HG03025 (cell line): Measurements from ENCODE around the gene THAP9.
"Not testable (repeated sequence)": the region's sequence is repeated elsewhere in the genome, so short reads cannot be mapped to it uniquely, and the experiment has no call there.

Source experiments
- ATAC-seq: cut with Tn5 transposase; IDR thresholded peaks from one replicate; pipeline ENCODE4 v1.9.1; 2021; ENCODE audit warnings: mild to moderate bottlenecking, moderate library complexity; ENCODE audit not compliant: unreplicated experiment, low FRiP score

Gene THAP9, protein sequence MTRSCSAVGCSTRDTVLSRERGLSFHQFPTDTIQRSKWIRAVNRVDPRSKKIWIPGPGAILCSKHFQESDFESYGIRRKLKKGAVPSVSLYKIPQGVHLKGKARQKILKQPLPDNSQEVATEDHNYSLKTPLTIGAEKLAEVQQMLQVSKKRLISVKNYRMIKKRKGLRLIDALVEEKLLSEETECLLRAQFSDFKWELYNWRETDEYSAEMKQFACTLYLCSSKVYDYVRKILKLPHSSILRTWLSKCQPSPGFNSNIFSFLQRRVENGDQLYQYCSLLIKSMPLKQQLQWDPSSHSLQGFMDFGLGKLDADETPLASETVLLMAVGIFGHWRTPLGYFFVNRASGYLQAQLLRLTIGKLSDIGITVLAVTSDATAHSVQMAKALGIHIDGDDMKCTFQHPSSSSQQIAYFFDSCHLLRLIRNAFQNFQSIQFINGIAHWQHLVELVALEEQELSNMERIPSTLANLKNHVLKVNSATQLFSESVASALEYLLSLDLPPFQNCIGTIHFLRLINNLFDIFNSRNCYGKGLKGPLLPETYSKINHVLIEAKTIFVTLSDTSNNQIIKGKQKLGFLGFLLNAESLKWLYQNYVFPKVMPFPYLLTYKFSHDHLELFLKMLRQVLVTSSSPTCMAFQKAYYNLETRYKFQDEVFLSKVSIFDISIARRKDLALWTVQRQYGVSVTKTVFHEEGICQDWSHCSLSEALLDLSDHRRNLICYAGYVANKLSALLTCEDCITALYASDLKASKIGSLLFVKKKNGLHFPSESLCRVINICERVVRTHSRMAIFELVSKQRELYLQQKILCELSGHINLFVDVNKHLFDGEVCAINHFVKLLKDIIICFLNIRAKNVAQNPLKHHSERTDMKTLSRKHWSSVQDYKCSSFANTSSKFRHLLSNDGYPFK

DNA sequence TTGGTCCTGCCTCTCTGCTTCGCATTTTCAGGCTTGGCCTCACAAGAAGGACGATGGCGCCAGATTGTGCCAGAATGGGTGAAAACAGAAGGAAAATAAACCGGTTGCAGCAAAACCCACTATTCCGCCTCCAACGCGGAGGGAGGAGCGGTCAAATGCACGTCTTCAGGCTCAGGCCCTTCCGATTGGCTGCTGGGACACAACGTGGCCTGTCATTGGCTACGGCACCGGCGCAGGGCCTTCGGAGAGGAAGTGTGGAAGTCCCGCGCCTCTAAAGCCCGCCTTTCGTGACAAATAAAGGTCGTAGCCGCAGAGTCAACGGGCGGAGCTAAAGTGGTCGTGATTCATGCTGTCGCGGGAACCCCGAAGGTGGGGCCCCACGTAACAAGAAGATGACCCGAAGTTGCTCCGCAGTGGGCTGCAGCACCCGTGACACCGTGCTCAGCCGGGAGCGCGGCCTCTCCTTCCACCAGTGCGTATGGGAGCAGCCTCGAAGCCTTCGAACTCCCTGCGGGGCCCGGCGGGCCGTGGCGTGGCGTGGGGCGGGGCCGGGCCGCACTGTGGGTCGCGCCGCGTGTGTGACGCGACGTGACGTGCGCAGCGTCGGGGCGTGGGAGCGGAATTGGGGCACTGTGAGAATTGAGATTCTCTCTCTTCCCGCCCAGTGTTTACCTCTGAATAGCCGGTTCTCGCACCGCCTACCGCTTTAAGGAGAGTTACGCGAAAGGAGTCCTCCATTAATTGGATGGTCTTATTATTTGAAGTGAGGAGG lies at the start of gene THAP9:
THAP9 (plus strand) TSS at position 325 of the 772 bp plus-strand sequence; CDS start at position 393, 68 bp downstream.
- ATAC-seq, result peak; percentile 89

DNA sequence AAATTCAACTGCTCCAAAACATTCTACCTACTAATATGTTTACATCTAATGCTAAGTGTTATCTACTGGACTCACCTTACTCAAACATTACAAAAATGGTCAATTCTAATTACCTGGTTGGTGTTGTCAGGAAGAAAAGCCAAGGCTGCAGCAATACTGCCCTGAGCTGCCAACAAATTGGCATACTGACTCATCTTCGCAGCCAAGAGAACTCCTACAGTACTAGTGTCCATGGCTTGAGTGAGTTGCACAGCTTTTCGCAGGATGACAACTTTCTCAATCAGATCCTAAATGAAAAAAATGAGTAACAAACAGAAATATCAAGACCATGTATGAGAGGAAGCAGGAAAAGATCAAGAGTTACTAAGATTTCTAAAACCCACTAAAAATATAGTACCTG lies 49.2 kb upstream of the THAP9 start:
- no peak for ATAC-seq

DNA sequence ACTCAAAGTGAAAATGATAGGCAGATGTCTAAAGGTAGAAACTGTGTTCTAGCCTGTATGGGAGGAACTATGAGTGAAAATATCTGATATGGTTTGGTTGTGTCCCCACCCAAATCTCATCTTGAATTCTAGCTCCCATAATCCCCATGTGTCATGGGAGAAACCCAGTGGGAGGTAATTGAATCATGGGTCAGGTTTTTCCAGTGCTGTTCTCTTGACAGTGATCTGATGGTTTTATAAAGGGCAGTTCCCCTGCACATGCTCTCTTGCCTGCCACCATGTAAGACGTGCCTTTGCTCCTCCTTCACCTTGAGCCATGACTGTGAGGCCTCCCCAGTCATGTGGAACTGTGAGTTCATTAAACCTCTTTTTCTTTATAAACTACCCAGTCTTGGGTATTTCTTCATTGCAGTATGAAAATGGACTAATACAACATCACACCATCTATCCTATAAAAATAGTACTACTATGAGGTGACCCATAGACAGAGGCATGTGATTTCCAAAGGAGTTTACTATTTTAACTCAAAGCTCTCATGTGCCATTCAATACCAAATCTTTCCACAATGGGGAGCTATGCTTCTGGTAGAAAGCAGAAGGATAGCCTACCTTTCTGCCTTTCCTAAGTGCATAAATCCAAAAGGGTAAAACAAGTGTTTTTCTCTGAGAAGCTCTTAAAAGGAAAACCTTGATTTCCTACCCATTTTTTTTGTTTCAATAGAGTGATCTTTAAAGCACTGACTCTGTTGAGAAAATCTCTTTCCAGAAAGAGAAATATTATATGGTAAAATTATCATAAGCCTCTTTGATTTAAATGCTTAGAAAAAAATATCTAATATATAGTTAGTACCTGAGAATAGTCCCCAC lies 48.4 kb upstream of the THAP9 start:
- ATAC-seq, result no peak

DNA sequence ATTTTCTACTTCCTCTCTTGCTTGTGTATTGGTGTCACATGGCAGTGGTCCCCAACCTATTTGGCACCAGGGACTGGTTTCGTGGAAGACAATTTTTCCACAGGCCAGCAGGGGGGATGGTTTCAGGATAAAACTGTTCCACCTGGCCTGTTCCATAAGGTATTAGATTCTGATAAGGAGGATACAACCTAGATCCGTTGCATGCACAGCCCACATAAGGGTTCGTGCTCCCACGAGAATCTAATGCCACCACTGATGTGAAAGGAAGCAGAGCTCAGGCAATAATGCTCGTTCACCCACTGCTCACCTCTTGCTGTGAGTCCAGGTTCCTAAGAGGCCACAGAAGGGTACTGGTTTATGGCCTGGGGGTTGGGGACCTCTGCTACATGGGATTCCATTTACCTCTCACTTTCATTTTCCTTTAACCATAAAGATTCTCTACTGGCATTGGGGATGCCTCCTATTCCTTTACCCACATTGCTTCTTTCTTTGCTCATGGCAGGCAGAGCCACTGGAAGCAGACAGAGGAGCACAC lies 47.7 kb upstream of the THAP9 start:
- no peak for ATAC-seq

DNA sequence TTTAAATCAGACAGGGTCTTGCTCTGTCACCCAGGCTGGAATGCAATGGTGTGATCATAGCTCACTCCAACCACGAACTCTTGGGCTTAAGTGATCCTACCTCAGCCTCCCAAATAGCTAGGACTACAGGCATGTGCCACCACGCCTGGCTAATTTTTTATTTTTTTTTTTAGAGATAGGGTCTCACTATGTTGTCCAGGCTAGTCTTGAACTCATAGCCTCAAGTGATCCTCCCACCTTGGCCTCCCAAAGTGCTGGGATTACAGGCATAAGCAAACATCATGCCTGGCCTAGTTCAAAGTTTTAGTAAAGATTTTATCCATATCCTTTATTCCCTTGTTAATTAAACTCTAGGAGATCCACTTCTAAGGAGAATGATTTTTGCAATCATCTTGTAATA lies 40.0 kb upstream of the THAP9 start:
- ATAC-seq, result not testable (repeated sequence)

DNA sequence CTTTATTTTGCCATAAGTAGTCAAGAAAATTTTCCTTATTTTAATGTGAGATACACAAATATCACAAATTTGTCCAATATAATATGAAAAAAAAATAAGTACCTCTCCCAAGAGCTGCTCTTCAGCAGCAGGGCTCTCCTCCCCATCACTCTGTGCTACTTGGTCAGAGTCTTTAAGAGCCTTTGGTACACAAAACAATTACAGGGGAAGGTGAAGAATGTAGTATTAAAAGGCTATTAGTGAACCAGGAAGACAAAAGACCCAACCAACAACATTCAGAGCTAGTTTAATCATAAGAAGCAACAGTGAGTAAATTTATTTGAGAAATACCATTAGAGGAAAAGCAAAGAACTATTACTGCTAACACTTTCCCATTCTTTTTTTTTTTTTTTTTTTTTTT lies 39.0 kb upstream of the THAP9 start:
- ATAC-seq, result no peak

DNA sequence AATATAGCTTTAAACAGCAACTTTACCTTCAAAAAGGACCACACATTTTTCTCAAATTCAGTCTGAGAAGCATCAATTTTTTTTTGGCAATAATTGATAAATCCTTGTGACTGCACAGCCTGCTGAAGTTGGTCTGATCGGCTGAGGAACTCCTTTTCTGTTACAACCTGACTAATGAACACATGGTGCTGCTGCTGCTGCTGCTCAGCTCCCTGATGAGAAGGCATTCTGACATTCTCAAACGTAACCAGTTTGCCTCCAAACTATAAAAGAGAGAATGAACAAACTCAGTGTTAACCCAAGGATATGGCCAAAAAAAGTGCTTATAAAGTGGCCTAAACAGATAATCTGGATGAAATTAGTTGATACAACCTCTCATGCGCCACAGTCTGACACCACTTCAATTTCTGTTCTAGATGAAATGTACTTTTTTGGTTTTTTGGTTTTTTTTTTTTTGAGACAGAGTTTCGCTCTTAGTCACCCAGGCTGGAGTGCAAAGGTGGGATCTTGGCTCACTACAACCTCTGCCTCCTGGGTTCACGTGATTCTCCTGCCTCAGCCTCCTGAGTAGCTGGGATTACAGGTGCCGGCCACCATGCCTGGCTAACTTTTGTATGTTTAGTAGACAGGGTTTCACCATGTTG lies 36.1 kb upstream of the THAP9 start:
- no peak for ATAC-seq

DNA sequence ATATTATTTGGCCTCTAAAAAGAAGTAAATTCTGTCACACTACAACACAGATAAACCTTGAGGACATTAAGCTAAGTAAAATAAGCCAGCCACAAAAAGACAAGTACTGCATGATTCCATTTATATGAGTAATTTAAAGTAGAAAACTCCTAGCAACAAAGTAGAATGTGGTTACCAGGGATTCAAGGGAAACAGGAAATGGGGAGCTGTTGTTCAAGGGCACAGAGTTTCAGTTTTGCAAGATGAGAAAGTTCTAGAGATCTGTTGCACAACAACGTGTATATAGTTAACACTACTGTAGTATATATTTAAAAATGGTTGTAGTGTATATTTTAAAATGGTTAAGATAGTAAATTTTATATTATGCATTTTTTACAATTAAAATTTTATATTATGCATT lies 34.9 kb upstream of the THAP9 start:
- ATAC-seq, result no peak

DNA sequence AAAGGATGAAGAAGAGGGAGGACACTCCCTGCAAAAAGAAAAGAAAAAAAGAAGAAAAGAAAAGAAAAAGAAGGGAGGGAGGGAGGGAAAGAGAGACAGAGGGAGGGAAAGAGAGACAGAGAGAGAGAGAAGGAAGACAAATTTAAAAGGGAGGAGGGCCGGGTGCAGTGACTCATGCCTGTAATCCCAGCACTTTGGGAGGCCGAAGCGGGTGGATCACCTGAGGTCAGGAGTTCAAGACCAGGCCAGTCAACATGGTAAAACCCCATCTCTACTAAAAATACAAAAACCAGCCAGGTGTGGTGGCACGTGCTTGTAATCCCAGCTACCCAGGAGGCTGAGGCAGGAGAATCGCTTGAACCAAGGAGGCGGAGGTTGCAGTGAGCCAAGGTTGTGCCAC lies 34.5 kb upstream of the THAP9 start:
- ATAC-seq, result not testable (repeated sequence)

DNA sequence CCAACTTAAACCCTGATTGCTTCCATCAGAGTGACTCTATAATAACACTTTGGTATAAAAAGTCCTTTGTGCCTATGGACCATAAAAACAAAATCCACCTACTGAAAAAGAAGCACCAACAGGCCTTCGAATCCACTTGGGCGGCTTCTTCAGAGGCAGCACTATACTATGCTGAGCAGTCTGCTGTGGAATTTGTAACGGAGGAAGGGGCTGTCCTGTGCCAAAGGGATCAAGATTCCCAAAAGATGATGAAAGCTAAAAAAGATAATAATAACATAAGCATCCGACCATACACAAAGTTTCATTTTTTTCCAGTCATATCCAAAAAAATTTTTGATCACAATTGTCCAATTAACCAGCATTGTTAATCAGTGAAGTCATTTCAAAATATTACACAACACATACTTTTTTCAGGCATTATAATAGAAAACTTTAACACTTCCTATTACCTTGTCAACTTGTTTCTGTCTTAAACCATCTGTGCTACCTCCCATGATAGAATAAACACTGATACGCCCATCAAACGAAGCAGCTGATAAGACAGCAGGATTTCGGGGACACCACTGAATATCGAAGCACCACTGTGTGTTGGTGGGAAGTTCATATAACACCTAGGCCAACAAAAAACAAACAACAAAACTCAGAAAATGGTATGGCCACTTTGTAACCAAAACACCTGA lies 33.7 kb upstream of the THAP9 start:
- no peak for ATAC-seq

DNA sequence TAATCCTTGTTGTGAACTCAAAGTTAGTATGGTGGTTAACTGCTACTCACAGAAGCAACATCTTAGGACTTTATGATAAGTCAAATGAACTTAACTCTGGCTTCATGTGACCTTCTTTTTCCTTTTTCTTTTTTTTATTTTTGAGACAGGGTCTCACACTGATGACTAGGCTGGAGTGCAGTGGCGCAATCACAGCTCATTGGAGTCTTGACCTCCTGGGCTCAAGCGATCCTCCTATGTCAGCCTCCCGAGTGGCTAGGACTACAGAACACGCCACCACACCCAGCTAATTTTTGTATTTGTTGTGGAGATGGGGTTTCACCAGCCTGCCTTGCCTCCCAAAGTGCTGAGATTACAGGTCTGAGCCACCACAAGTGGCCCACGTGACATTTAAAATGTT lies 32.0 kb upstream of the THAP9 start:
- ATAC-seq, result no peak

DNA sequence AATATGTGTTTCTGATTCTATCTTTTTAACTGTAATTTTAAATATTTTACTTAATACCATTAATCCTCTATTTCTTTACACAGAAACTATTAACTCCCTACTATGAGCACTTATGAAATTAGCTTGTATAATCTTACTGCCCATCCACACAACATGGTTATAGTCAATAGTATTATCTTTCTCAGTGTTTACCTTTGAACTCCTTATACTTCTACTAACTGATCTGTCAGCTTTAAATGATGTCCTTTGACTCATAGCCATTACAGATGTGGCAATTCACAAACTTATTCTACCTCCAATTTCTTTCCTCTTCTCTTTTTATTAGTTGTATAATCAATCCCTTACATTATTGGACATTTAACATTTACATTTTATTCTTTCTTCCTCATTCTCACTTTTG lies 15.1 kb upstream of the THAP9 start:
- no peak for ATAC-seq

DNA sequence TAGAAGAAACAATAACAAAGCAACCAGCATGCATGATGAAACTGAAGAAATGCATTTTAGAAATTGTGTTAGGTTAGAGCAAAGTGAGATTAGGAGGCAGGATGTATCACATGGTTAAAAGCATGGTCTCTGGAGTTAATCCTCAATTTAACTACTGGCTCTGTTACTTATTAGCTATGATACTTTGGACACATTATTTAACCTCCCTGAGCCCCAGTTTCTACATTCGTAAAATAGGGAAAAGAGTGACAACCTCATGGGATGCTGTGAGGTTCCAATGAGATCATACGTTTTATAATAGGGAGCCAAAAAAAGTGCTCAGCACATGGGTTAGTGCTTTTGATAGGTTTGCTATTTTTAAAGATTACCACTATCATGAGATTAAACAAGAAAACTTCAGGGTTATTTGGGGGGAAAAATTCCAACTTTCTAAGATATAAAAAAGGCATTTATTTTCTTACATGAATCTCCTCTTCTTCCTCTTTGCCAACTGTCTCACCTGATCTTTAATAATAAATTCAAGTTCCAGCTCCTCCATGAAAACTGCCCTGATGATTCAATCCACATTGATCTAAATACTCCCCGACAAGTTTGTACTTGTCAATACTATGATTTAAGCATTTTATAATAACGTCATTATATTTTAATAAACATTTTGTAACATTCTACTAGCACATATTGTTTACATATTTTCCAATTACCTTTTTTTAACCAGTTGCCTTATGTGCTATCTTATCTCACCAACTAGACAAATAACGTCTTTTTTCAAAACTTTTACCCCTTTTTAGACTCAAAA lies 14.2 kb upstream of the THAP9 start:
- ATAC-seq, result no peak

DNA sequence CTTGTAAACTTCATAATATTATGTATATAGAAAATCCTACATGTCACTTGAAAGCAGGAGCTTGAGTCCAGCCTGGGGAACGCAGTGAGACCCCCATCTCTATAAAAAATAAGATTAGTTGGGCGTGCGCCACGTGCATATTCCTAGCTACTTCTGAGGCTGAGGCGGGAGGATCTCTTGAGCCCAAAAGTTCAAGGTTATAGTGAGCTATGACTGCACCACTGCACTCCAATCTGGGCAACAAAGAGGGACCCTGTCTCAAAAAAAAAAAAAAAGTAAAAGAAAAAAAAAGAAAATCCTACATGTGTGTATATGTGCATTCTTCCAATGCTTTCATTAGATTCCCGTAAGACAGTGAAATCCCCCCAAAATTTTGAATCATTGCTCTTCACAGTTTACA lies 11.2 kb upstream of the THAP9 start:
- no peak for ATAC-seq

DNA sequence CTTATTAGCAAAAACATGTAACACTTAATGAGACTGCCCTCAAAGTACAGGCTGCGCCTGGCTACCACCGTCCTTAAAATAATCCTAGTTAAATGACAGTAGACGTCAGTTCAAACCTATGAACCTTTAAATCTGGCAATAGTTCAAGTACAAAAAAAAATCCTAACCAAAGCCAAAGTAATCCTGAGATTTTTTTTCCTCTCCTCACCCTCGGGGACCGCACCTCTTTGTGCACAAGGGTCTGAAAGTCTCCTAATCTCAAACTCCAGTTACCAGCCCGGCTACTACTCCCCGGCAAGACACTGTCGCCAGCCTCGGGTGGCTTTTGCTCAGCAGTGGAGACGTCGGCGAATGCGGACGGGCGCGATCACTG lies 10.0 kb upstream of the THAP9 start:
- no peak for ATAC-seq

DNA sequence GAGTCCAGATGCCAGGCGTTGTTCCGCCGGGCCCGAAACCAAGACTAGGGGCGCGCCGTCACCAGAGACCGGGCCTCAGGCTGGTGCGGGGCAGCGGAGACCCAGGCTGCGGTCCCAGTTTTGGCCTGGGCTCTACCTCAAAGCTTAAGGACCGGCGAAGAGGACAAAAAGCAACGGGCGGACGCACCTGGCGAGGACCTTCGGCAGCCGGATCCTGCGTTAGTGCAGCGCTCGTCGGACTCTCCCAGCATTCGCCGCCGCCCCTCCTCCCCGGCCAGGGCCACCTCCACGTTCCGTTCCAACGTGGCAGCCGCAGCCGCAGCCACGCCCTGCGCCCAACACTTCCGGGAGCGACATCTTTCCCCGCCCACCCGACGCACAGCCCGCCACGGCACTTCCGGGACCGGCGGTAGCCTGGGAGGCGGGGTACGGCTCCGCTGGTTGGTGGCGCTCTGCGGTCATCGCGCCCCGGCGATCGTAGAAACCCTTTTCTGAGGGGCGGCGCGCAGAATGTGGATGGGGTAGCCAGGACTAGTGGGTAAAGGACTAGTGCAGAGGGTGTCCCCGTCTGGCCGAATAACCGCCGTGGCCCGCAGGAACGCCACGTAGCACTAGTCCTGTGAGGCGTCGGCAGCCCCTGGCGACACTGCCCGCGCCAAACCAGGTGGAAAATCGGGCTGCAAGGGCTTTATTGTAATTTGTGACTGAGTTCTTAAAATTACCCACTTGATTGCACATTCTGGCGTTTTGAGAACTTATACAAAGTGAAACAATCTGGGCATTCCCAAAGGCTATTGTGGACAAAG lies 9.4 kb upstream of the THAP9 start, which contains the start of gene SEC31A:
SEC31A (minus strand) TSS at position 253 of the 806 bp plus-strand sequence. CDS start 9,217 bp downstream, outside the sequence.
- peak; percentile 89 for ATAC-seq
